NCI-H1694 (cell line): ENCODE measurements around the gene PDLIM3.
A peak's percentile ranks its signal among the peaks of the same experiment; 100 is the strongest.

Experiments used
- DNase-seq: peaks from one replicate; lab custom pipeline; 2025; lab: John Stamatoyannopoulos, UW

Gene PDLIM3

GRCh38 chr4:185471235-185472102, 63.8 kb downstream of the PDLIM3 start, which contains the start of gene CCDC110:
CCDC110 (minus strand) TSS chr4:185471733; CDS start chr4:185471683, 50 bp downstream.
- peak; percentile 59 for DNase-seq

GRCh38 chr4:185470501-185471195, 64.7 kb downstream of the PDLIM3 start:
- DNase-seq, result no peak

GRCh38 chr4:185469580-185470154, 65.6 kb downstream of the PDLIM3 start:
- no peak for DNase-seq

GRCh38 chr4:185468999-185469398, 66.3 kb downstream of the PDLIM3 start:
- no peak for DNase-seq

GRCh38 chr4:185467991-185468390, 67.3 kb downstream of the PDLIM3 start:
- no peak for DNase-seq

- no peak for DNase-seq
Observed at GRCh38 chr4:185467101-185467500, 68.2 kb downstream of the PDLIM3 start.

GRCh38 chr4:185465707-185466106, 69.6 kb downstream of the PDLIM3 start:
- no peak for DNase-seq

- DNase-seq, result no peak
Observed at GRCh38 chr4:185464887-185465286, 70.4 kb downstream of the PDLIM3 start.

GRCh38 chr4:185464183-185464582, 71.1 kb downstream of the PDLIM3 start:
- no peak for DNase-seq

- DNase-seq, result no peak
Observed at GRCh38 chr4:185463541-185463940, 71.8 kb downstream of the PDLIM3 start.

GRCh38 chr4:185461565-185461964, 73.7 kb downstream of the PDLIM3 start:
- no peak for DNase-seq

- DNase-seq, result no peak
Observed at GRCh38 chr4:185457136-185457535, 78.2 kb downstream of the PDLIM3 start.

- no peak for DNase-seq
Observed at GRCh38 chr4:185456131-185456530, 79.2 kb downstream of the PDLIM3 start.
